A172 (cell line): Measurements from ENCODE around the gene WDR49. TPM values are rescaled to one million over a fixed set of nuclear protein-coding genes. Genes with fewer than 3 reads are reported as not detected.

Experiments
- DNase-seq: peaks from one replicate; pipeline ENCODE4 v3.0.0-alpha.2; 2015; ENCODE audit warnings: low spot score
- total RNA-seq: library from RNA; depleted of rRNA; stranded (reverse); fragments of >200 nt; shearing (Covaris generic); gene quantifications from 2 replicates; pipeline ENCODE4 v1.2.3, GENCODE V29; 2014; rRNA removed

Gene WDR49
- total RNA-seq, result 0.07 and 0.17 TPM in 2 replicates

DNA sequence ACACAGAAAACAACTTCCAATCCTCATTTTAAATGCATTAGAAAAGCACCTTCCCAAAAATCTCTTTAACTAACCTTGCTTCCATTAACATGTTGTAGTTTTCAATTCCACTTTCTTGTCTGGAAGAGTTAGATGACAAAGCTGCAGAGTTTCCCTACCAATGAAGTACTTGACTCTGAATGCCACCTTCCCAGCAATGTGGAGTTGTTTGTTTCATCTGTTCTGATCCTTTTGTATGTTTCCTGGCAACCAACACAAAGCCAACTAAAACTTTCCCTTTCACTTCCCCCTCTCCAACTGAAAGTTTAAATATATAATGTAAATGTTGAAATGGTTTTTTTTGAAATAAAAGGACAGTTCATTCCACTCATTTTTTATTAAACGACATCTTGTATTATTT, at the start of gene WDR49:
TSS of gene WDR49 (minus strand) at position 183 of the 400 bp plus-strand sequence. CDS start 517 bp downstream, outside the sequence.
- DNase-seq, result no peak

DNA sequence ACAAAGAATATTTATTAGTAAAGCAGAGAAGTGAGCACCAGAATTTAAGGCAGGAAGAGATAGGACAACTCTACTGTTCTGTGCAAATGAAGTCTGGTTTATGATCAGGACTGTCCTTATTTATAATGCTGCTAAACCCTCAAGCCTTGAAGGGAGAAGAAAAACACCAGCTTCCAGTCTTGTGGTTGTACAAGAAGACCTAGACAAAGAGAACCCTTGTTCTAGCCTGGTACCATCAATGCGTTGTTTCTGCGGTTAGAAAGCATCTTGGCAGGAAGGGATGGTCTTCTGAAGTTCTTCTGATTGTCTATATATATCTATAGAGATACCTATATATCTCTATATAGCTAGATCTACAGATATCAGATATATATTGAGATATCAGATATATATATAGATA, 47.2 kb upstream of the WDR49 start:
- DNase-seq, result no peak

DNA sequence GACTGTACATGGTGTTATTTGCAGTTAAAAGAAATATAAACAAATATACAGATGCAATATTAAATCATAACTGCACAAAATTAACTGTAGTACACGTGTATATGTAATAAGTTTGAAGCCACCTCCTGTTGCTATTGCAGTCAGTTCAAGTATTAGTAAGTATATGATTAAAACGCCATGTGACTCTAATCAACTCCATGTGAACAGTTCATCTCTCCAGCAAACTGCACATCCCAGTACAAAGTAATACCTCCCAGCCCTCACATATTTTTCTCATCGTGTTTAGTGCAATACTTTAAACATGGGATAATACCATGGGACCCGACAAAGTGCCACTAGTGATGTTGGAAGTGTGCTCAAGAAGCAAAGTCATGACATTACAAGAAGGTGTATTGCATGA, 46.3 kb upstream of the WDR49 start:
- no peak for DNase-seq

DNA sequence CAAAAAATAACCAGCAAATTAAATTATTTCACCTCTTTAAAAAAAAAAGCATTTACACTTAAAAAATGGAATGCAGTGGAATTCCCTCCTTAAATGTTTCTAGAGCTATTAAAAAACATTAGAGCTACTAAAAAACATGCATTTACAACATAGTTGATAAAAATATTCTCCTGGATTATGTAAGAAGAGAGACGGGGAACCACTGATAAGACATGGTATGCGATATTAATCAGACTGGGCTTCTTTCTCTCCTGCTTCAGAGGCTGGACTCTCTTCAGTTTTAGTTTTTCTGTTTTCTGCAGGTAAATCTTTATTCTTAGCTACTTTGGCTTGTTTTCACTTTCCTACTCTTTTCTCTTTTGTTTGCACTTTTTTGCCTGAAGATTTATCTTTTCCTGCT, 40.4 kb upstream of the WDR49 start:
- DNase-seq, result no peak

DNA sequence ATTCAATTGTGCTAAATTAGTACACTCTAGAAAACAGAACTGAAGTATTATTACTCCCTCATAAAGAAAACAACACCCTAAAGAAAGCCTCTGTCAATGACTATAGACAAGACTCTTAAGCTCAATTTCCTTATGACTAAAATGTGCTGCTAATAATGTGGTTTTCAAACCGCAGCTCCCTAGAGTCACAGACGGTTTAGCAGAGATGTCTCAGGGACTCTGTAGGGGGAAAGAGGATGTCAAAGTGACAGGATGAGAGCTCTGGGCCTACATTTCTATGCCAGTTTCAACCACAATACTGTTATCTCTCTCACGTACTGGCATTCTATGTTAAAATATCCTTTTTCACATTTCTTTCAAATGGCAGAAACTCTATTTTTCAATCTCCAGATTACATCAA, 37.6 kb upstream of the WDR49 start:
- DNase-seq, result no peak

DNA sequence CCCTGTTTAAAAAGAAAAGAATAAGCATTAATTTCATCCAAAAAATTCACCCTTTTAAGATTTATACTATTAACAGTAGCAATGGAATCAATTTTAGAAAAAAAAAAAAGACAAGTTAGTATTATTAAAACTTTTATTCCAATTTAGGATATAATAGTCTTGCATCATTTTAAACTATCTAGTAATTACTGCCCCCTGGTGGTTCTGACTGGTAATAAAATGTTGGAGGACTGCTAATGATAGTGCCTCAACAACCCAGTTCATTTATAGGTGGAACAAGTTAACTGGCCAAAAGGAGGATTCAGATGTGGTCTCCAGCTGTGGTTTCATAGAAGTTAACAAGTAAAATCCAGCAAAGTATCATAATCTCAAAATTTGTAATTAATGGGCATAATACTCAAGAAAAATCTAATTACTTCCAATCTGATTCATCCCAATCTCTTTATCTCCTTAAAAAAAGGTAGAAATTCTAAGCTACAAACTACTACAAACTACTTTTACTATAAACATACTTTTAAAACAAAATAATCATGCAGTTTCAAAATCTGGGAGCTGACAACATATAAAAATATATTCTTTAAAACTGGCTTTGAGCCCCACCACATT, 30.7 kb upstream of the WDR49 start:
- peak; percentile 67 for DNase-seq

DNA sequence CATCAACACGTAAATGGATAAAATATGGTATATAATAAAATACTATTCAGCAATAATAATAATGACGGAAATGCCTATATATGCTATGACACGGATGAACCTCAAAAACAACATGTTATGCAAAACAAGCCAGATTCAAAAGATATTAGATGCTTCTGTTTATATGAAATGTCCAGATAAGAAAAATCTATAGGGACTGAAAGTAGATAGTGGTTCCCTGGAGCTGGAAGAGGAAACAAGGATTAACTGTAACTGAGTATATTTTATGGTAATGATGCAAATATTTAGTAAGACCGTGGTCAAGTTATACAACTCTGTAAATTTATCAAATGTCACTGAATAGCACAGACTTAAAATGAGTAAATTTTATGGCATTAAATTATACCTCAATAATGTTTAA, 25.8 kb upstream of the WDR49 start:
- DNase-seq, result no peak

DNA sequence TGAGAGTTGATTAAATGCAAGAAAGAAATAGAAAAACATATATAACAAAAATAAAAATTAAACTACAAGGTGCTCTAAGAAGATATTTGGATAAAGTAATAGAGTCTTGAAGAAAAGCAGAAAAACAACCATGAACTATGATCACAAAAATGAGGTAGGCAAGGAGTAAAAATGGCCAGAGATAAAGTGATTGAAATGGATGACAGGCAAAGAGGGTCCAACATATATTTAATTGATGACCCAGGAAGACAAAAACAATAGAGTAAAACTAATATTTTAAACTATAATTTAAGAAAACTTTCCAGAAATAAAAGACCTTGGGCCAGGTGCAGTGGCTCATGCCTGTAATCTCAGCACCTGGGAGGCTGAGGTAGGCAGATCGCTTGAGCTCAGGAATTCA, 22.1 kb upstream of the WDR49 start:
- DNase-seq, result no peak

DNA sequence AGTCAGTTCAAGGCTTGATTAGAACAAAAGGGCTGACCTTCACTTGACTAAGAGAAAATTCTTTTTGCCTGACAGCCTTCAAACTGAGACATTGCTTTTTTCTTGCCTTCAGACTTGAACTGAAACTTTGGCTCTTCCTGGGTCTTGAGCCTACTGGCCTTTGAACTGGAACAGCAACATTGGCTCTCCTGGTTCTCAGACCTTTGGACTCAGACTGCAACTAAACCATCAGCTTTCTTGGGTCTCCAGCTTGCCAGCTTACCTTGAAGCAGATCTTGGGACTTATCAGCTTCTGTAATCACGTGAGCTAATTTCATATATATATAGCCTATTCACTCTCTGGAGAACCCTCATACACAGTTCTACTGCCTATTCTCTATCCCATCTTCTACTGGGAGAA, 19.5 kb upstream of the WDR49 start:
- no peak for DNase-seq

DNA sequence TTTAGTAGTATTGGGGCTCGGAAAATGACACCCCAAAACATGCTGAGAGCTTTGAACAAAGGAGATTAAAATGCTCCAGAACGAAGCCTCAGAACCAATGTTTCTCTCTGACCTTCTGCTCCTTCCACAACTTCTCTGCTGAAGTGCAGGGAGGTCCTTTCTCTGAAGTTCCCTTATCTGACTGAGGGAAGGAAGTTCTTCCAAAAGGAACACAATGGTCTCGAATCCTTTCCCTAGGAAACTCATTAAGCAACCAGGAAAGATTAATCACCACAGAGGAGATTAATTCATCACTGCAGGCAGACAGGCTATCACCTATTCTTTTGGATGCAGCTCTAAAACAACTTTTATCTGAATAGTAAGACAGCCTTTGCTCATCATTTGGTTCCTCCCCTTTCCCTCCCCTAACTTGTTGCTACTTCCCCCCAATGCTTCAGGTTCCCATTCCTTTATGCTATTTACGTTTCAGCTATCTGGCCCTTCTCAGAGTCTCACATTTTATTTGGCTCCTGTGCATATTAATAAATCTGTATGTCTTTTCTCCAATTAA, 18.2 kb upstream of the WDR49 start:
- no peak for DNase-seq

DNA sequence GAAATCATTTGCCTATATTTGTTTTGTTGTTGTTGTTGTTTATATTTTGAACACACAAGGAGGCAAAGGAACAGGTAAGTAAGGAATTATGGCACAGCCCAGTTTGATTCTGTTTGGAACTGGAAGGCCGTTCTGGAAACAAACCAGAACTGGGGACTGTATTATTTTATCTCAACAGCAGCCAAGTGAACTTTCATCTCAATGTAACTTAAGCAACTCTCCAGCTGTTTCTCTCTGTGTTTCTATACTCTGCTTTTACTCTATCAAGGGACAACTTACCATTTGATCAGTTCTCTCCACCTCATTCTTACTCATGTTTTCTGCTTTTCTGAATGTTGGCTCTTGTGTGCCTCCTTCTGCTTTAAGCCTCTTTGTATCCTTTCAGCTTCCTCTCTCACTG, 16.0 kb upstream of the WDR49 start:
- DNase-seq, result no peak

DNA sequence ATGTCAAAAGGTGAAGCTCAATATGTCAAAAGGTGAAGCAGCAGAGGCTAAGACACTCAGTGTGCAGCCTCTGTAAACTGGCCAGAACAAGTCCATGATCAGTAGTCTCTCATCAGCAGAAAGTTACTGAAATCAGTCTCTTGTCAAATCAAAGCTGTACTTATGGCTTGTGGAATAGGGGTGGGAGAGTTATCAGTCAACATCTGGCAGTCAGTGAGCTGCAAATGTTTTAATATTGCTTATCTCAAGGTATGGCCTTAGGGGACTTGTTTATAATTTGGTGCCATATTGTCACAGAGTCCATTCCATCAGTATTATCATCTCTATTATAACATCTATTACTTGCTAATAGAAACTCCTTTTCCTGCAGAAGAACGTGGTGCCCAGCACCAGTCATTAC, 14.9 kb upstream of the WDR49 start:
- DNase-seq, result no peak

DNA sequence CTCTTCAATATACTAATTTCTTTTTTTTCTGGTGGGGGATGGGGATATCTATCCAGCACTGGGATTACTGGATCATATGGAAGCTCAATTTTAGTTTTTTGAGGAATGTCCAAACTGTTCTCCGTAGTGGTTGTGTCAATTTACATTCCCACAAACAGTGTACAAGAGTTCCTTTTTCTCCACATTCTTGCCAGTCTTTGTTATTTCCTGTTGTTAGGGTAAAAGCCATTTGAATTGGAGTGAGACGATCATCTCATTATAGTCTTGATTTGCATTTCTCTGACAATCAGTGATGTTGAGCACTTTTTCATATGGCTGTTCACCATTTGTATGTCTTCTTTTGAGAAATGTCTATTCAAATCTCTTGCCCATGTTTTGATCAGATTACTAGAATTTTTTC, 12.8 kb upstream of the WDR49 start:
- DNase-seq, result no peak

DNA sequence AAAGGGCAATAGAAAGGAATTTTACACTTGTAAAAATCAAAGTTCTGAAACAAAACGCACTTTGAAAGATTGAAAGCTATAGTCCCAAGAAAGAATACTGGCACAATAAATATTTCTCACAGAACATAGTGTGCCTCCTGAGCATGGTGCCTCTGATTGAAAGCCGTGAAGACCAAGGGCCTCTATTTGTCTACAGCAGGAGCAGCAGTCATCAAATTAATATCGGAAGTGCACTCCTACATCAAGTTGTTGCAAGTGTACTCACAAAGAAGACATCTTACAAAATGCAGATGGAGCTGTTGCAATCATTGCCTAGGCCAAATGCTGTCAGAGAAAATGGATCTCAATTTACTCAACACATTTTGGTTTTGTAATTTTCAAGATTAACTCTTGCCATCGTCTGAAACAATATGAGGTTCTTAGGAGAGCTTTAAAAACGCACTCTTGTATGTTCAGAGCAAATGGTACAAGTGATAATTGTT, 9.2 kb upstream of the WDR49 start:
- DNase-seq, result no peak

DNA sequence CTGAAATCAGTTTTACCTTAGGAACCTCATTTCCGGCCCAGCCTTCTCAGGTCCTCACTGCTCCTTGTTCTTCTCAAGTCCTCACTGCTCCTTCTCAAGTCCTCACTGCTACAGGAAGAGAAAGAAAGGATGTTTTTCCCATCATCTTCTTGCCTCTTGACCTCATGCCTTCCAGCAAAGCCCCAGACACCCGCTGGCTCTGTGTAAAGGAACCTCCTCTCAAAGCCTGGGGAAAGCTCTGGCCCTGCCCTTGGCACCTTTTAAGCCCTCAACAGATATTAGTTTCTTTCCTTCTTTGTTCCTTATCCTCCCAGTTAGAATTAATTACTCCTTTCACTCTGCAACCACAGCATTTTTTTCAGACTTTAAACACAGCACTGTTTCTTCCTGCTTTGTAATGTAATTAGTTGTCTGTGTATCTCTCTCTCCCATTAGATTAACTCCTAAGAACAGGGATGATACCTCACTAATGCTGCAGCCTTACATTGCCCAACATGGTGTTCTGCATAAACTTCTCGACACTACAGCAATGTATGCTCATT, 4.0 kb upstream of the WDR49 start:
- no peak for DNase-seq

DNA sequence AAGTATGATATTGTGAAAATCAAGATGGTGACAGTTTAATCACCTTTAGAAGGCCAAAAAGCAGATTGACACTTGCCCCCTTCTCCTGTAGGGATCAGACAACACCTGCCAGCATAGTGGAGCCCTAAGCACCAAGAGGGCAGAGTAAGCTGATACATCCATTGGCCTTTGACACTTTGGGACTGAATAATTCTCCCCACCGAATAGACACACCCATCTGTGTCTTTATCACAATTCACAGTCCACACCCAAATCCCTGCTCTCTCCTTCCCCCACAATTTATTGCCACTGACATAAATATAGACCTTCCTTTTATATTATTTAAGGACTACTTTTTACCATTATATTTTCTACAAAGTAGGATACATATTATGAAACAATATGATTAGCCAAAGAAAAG, 3.1 kb upstream of the WDR49 start:
- no peak for DNase-seq

DNA sequence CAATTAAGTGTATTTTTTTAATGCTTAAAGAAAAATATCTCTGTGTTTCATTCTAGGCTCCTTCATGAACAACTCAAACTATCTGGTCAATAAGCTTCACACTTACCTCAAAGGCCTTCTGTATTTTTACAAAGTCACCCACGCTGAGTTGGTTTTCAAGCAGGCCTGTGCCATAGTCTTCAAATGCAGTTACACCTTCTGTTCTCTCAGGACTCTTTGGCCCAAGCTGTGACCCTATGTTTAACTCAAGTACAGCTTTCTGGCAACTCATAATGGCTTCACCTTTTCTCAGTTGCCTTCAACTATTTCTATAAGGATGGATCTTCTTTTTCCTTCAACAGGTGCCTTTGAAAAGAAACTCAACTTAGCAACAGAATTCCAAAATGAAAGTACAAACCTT, 587 bp downstream of the WDR49 start:
- DNase-seq, result no peak

DNA sequence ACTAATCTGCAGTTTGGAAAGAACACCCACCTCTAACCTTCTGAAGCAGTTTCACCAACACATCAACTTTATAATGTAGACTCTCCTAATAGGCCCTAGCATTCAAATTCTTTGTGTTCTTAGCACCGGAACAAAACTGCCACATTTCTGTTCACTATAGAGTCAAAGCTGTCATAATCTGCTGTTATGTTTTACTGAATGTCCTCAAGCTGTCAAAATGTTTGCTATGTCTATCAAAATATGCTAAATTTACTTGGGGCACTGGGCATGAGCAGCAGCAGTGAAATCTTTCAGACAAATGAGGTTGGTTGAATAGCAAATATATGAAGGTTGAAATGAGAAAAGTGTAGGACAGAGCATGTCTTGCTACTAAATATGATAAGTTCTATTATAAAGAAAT, 1.9 kb downstream of the WDR49 start:
- no peak for DNase-seq

DNA sequence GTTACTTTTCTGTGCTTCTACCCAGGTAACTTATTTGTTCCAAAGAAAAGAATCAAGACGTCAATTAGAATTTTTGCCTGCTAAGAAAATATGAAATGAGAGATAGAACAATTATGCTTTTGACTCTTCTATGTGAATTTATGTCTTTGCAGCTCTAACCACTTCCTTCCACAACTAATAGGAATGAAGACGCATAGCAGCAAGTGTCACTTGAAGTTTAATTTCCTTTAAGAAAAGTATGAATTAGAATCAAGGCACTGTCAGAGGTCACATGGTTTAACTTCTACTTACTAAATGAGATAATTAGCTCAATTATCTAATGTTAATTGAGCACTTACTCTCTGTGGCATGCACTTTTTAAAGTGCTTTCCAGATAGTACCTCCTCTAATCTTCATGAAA, 3.3 kb downstream of the WDR49 start:
- no peak for DNase-seq

DNA sequence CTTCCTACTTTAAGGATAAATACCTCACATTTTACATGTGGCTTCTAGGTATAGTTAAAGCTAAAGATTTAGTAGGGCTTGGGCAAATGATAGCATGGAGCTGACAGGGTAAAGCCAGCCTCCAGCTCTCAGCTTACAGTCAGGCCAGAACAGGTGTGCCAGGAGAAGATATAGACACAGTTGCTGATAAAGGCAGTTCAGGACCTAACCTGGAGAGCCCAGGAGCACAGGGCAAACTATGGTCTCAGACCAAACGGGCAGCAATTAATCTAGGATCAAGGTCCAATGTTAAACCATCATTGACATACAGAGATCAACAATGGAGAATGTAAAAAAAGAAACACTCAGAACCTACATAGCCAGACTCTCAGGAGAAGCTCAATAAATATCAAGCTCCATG, 4.0 kb downstream of the WDR49 start:
- DNase-seq, result no peak

DNA sequence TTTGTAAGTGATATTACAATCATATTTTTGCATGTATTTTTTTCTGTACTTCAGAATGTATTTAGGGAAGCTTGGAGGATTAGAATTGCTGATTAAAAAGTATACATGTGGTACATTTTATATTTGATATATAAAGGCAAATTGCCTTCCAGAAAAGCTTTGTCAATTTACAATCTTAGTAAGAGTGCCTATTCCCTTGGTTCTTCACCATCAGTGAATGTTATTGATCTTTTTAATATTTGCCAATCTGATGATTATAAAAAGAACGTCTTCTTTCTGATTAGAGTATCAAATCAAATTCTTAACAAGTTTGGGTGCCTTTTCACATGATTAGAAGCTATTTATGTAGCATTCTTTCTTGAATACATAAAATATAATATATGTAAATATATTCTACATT, 9.1 kb downstream of the WDR49 start:
- DNase-seq, result no peak

DNA sequence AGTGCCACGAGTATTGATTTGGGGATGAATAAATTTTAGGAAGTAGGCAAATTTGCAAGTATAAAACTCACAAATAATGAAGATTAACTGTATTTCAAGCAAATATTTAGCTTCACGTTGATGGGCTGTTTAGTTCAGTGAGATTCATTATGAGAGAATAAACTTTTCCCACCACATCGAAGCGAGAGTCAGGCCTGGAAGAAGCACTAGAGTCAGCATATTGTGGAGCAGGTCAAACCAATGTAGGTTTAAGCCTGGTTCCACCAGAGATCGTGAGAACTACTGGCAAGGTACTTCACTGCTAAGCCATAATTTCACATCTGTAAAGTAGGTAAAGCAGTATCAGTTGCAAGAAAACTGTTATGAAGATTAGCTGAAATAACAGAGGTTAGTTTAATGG, 22.3 kb downstream of the WDR49 start:
- DNase-seq, result no peak

DNA sequence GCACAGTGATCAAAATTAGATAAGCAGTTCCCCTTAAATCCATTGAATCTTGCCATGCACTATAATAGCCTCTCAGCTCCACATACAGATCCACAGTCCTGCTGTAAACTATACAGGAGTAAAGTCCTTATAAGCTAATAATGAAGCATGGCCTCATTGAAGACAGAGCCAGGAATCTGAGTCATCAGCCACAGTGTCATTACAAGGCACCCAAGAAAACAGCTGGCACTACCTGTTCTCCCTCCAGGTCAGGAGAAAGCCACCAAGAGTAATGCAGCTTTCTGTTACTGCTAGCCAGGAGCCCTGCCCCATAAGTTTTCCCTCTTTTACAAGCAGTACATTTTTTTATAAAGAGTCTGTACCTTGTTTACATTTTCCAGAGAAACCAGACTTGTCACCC, 27.3 kb downstream of the WDR49 start:
- no peak for DNase-seq

DNA sequence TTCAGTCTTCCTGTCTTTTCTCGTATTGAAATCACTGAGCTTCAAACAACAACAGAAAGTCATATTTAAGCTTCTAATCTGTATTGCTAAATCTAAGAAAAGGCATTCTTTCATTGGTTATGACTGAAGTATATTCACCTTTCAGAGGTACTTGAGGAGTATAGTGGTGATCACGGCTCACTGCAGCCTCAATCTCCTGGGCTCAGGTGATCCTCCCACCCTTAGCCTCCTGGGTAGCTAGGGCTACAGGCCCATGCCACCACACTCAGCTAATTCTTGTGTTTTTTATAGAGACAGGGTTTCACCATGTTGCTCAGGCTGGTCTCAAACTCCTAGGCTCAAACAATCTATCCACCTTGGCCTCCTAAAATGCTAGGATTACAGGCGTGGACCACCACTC, 38.7 kb downstream of the WDR49 start:
- DNase-seq, result no peak
